Thyroid gland (tissue), 4 donors: Measurements from ENCODE around the gene LTC4S. TPM values are rescaled to one million over a fixed set of nuclear protein-coding genes. Genes with fewer than 3 reads are reported as not detected.
A peak's percentile ranks its signal among the peaks of the same experiment; 100 is the strongest.

Source experiments
- DNase-seq, 2 donors: peaks; one replicate each; pipeline ENCODE4 v3.0.0-alpha.2; 2019
- H3K27ac ChIP-seq, 3 donors: fragments of 200-600 bp; sonication (generic); 1 replicate in 2 of 3; 2 replicates in 1 of 3; pipeline ENCODE4 v1.5.1; 2016 to 2019; ENCODE audit warnings: mild to moderate bottlenecking in 1 of 3, moderate library complexity in 1 of 3
- H3K27me3 ChIP-seq: fragments of 200-600 bp; sonication (generic); one replicate; pipeline ENCODE4 v1.5.1; 2019
- H3K36me3 ChIP-seq, 2 donors: fragments of 200-600 bp; sonication (generic); one replicate each; pipeline ENCODE4 v1.5.1; 2016 to 2019
- H3K4me1 ChIP-seq, 2 donors: fragments of 200-600 bp; sonication (generic); one replicate each; pipeline ENCODE4 v1.5.1; 2017 to 2019
- H3K4me3 ChIP-seq, 3 donors: fragments of 200-600 bp; sonication (generic); replicated peaks in 1 of 3; 1 replicate in 2 of 3; 2 replicates in 1 of 3; pipeline ENCODE4 v1.5.1; 2016; ENCODE audit warnings: mild to moderate bottlenecking in 1 of 3
- H3K9me3 ChIP-seq: fragments of 200-600 bp; sonication (generic); one replicate; pipeline ENCODE4 v1.5.1; 2017
- CTCF ChIP-seq, 6 experiments: fragments of 200-600 bp in 3 of 6; fragments of 450-650 bp in 3 of 6; sonication (generic) in 3 of 6; IDR thresholded peaks; one replicate each; pipeline ENCODE4 v1.5.1; 2016 to 2019; ENCODE audit warnings: antibody characterized with exemption in 6 of 6, mild to moderate bottlenecking in 2 of 6, inconsistent platforms in 1 of 6, moderate library complexity in 1 of 6
- POLR2A ChIP-seq, 2 donors: fragments of 450-650 bp; IDR thresholded peaks; one replicate each; pipeline ENCODE4 v1.6.1; 2017; ENCODE audit warnings: antibody characterized with exemption in 2 of 2, mild to moderate bottlenecking in 2 of 2, moderate library complexity in 1 of 2
- WGBS, 2 donors: methylation state at CpG; one replicate each; pipeline ENCODE4 v1.1.5; 2017; 5-methylcytosine and 5-hydroxymethylcytosine counted together
- intact Hi-C: fragments of 100-400 bp; cut with DNase I; formaldehyde crosslinking; loops from one replicate; pipeline ENCODE4 v1.15.1; 2023
- total RNA-seq, 4 donors: library from RNA; depleted of rRNA; stranded (reverse); fragments of >200 nt; gene quantifications; one replicate each; pipeline ENCODE4 v1.2.3, GENCODE V29; 2016

Gene LTC4S
- total RNA-seq, 4 donors from 2014 or later = 6.4 to 28.2 (median 15.9) TPM

DNA sequence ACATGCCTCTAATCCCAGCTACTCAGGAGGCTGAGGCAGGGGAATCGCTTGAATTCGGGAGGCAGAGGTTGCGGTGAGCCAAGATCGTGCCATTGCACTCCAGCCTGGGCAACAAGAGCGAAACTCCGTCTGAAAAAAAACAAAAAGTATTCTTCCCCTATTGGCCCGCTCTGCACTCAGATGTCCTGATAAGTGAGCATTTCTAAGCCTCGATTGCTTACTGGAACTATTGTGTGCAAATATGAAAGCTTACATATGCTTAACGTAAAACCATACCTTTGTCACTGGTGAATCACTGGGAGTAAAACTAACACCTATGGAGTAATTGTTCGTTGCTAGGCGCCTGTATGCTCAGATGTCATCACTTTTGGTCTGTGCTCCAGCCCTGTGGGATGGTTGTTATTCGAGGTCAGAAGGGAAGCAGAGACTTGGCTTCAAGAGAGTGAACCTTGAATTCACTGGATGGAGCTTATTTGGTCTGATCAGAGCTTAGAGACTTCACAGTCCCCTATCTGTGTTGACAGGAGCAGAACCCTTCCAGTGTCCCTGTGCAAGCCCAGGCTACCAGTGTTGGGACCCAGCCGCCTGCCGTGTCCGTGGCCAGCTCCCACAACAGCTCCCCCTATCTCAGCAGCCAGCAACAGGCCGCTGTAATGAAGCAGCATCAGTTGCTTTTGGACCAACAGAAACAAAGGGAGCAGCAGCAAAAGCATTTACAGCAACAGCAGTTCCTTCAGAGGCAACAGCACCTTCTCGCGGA is 25.3 kb upstream of the LTC4S start:
- H3K4me3 ChIP-seq = no peak overlapping the region
- TF ChIP-seq CTCF (IDR thresholded peaks at IDR 0.05) = no peak
- TF ChIP-seq POLR2A (IDR thresholded peaks at IDR 0.05) = no peak
- 90% methylated on average over 15 to 18 of the region's 18 CpGs for WGBS, 2 donors
- peaks cover 50 to 59% of the 10 kb centered on the region in 2 donors for H3K36me3 ChIP-seq
- H3K27me3 ChIP-seq = no peaks in the 10 kb centered on the region
- no peaks in the 10 kb centered on the region for H3K9me3 ChIP-seq
- intact Hi-C loops = no loop called here
- H3K4me1 ChIP-seq = peaks cover 5 to 22% of the 10 kb centered on the region in 2 donors
- H3K27ac ChIP-seq = peak overlapping the region in 1 of 3 donors; percentile 36
- DNase-seq = no peak

- no peak for DNase-seq
- peaks cover 0 to 16% of the 10 kb centered on the region in 2 donors for H3K4me1 ChIP-seq
- WGBS, 2 donors = 75 to 89% methylated on average over 6 of the region's 6 CpGs
- intact Hi-C loops = no loop called here
- no peak for TF ChIP-seq POLR2A (IDR thresholded peaks at IDR 0.05)
- no peak for TF ChIP-seq CTCF (IDR thresholded peaks at IDR 0.05)
- peak overlapping the region in 1 of 3 donors; percentile 36 for H3K27ac ChIP-seq
- peaks cover 58 to 66% of the 10 kb centered on the region in 2 donors for H3K36me3 ChIP-seq
- H3K9me3 ChIP-seq = no peaks in the 10 kb centered on the region
- H3K27me3 ChIP-seq = no peaks in the 10 kb centered on the region
- no peak overlapping the region for H3K4me3 ChIP-seq
Measured at GRCh38 chr5:179769271-179769670, 24.5 kb upstream of the LTC4S start.

DNA sequence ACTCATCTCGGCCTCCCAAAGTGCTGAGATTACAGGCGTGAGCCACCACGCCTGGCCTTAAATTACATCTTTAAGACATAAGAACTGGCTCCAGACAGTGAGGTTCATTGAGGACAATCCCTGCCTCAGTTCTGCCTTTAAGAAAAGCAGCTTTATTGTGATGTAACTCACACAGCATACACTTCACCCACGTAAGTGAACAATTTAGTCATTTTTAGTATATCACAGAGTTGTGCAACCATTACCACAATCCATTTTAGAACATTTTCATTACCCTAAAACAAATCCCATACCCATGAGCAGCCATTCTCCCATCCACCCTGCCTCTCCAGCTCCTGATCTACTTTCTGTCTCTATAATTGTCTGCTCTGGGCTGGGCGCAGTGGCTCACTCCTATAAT is 24.0 kb upstream of the LTC4S start:
- Histone ChIP-seq H3K36me3 (peaks cover 63 to 72% of the 10 kb centered on the region in 2 donors), H3K27me3 (no peaks in the 10 kb centered on the region)

DNA sequence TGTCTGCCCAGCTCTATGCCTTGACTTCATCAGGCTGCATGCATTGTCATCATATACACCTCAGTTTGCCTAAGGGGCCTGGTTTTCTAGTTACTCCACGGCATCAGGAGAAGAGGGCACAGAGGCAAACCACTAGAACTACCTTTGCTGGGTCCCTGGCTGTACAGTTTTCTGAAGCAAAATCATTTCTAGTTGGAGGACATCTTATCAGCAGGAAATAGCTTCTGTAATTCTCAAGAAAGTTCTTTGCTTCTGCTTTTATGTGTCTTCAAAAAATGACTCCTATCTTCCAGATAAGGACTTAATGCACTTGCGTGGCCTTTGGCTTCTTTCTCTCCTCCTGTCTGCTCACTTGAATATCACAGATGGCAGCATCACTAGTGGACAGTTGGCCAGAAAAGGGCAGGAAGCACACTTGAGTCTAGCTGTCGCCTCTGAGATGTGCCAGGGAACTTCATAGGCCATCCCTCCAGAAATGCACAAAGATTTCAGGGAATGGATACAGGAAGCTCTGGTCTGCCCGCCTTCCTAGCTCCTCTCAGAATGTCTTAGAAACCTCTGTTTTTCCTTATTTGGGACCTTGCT is 22.4 kb upstream of the LTC4S start:
- TF ChIP-seq POLR2A (IDR thresholded peaks at IDR 0.05) (no peak), CTCF (IDR thresholded peaks at IDR 0.05) (no peak)
- intact Hi-C loops = no loop called here
- WGBS, 2 donors = 89 to 98% methylated on average over 4 of the region's 4 CpGs
- Histone ChIP-seq H3K4me3 (no peak overlapping the region), H3K4me1 (no peaks in the 10 kb centered on the region), H3K27ac (no peak overlapping the region), H3K9me3 (no peaks in the 10 kb centered on the region), H3K36me3 (peaks cover 59 to 76% of the 10 kb centered on the region in 2 donors), H3K27me3 (no peaks in the 10 kb centered on the region)
- no peak for DNase-seq

More for the DNA sequence above, 24.0 kb upstream of the LTC4S start:
- 94 to 97% methylated on average over 5 of the region's 5 CpGs for WGBS, 2 donors
- Histone ChIP-seq H3K4me1 (peaks cover 0 to 14% of the 10 kb centered on the region in 2 donors), H3K9me3 (no peaks in the 10 kb centered on the region), H3K27ac (peak overlapping the region in 1 of 3 donors; percentile 36), H3K4me3 (no peak overlapping the region)
- TF ChIP-seq CTCF (IDR thresholded peaks at IDR 0.05) = no peak
- no peak for TF ChIP-seq POLR2A (IDR thresholded peaks at IDR 0.05)
- no peak for DNase-seq
- intact Hi-C loops = no loop called here

DNA sequence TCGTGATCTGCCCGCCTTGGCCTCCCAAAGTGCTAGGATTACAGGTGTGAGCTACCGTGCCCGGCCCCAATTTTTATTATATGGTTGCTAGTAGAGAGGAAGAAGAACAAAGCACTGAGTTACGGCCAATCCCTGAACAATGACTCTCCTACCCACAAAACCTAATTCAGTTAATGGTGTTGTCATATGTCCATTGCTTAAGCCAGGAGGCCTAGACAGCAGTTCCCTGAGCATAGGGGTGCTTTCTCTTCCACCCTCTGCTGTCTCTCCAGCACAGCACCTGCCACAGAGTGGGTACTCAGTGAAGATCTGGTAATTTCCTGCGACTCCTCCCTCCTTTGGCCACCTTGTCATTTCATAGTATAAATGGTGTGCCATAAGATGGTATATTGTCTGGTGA is 21.4 kb upstream of the LTC4S start:
- H3K4me3 ChIP-seq = no peak overlapping the region
- intact Hi-C loops = no loop called here
- H3K4me1 ChIP-seq = no peaks in the 10 kb centered on the region
- no peak for DNase-seq
- H3K27ac ChIP-seq = no peak overlapping the region
- 97 to 98% methylated on average over 6 of the region's 6 CpGs for WGBS, 2 donors
- TF ChIP-seq CTCF (IDR thresholded peaks at IDR 0.05) (no peak), POLR2A (IDR thresholded peaks at IDR 0.05) (no peak)
- H3K36me3 ChIP-seq = peaks cover 54 to 75% of the 10 kb centered on the region in 2 donors
- no peaks in the 10 kb centered on the region for H3K27me3 ChIP-seq
- no peaks in the 10 kb centered on the region for H3K9me3 ChIP-seq
